ENCODE data around the gene NR2E1. TPM values are rescaled to one million over a fixed set of nuclear protein-coding genes. Genes with fewer than 3 reads are reported as not detected.

The NR2E1 gene
- total and polyA plus RNA-seq, 10 donors: not detected

- Histone ChIP-seq H3K27me3 (replicated peaks in 1 of 7) (peaks cover 33 to 100% (median 98%) of the 10 kb centered on the region in 7 donors), H3K4me1 (peaks cover 45 to 62% (median 56%) of the 10 kb centered on the region in 6 donors), H3K36me3 (no peaks in the 10 kb centered on the region), H3K27ac (no peak overlapping the region), H3K9me3 (no peaks in the 10 kb centered on the region), H3K4me3 (peak overlapping the region in 2 of 8 donors; percentile 16 to 63)
- DNase-seq: no peak
- TF ChIP-seq POLR2AphosphoS5 (IDR thresholded peaks at IDR 0.05): no peak
- TF ChIP-seq POLR2A (IDR thresholded peaks at IDR 0.05): no peak
- TF ChIP-seq CTCF (IDR thresholded peaks at IDR 0.05 in 8 of 11, conservative IDR thresholded peaks at IDR 0.05 in 3 of 11): no peak
- 2 to 10% (median 4%) methylated on average over 12 to 17 of the region's 17 CpGs for WGBS, 5 donors
- intact Hi-C loops (cut with DNase I; ENCODE audit: low total_unique reads): no loop called here
Observed at GRCh38 chr6:108164543-108164814, 1.3 kb upstream of the NR2E1 start.

GRCh38 chr6:108164815-108165706 lies 761 bp upstream of the NR2E1 start:
- intact Hi-C loops (cut with DNase I; ENCODE audit: low total_unique reads): no loop called here
- TF ChIP-seq POLR2AphosphoS5 (IDR thresholded peaks at IDR 0.05) (no peak), POLR2A (IDR thresholded peaks at IDR 0.05) (no peak), CTCF (IDR thresholded peaks at IDR 0.05 in 8 of 11, conservative IDR thresholded peaks at IDR 0.05 in 3 of 11) (no peak)
- Histone ChIP-seq H3K9me3 (no peaks in the 10 kb centered on the region), H3K4me1 (peaks cover 46 to 67% (median 62%) of the 10 kb centered on the region in 6 donors), H3K4me3 (peak overlapping the region in 3 of 8 donors; percentile 8 to 63 (median 16)), H3K36me3 (no peaks in the 10 kb centered on the region), H3K27me3 (replicated peaks in 1 of 7) (peaks cover 37 to 100% (median 100%) of the 10 kb centered on the region in 7 donors), H3K27ac (no peak overlapping the region)
- WGBS, 5 donors: 5 to 10% (median 8%) methylated on average over 51 to 69 of the region's 69 CpGs
- DNase-seq: no peak

- DNase-seq: no peak
- Histone ChIP-seq H3K27me3 (replicated peaks in 1 of 7) (peaks cover 37 to 100% (median 100%) of the 10 kb centered on the region in 7 donors), H3K4me3 (peak overlapping the region in 3 of 8 donors; percentile 35 to 63 (median 44)), H3K4me1 (peaks cover 46 to 79% (median 68%) of the 10 kb centered on the region in 6 donors), H3K36me3 (no peaks in the 10 kb centered on the region), H3K9me3 (no peaks in the 10 kb centered on the region), H3K27ac (no peak overlapping the region)
- intact Hi-C loops (cut with DNase I; ENCODE audit: low total_unique reads): no loop called here
- WGBS, 5 donors: 5 to 10% (median 8%) methylated on average over 23 to 58 of the region's 58 CpGs
- no peak for TF ChIP-seq CTCF (IDR thresholded peaks at IDR 0.05 in 8 of 11, conservative IDR thresholded peaks at IDR 0.05 in 3 of 11)
- TF ChIP-seq POLR2AphosphoS5 (IDR thresholded peaks at IDR 0.05): no peak
- TF ChIP-seq POLR2A (IDR thresholded peaks at IDR 0.05): no peak
Observed at GRCh38 chr6:108166664-108167448, 1.0 kb downstream of the NR2E1 start.

Measured in spleen (tissue), 11 donors.